GM12864 (cell line): Measurements from ENCODE around the gene RIMBP2.
A peak's percentile ranks its signal among the peaks of the same experiment; 100 is the strongest.

Experiments
- DNase-seq: peaks from one replicate; pipeline ENCODE4 v3.0.0-alpha.2; 2011; ENCODE audit warnings: low read depth
- H3K4me3 ChIP-seq: 2 replicates; pipeline ENCODE4 v1.5.1; 2011; ENCODE audit warnings: mild to moderate bottlenecking, low read depth, low read length, control low read depth
- TF ChIP-seq, protein P1 (sequence below): IDR thresholded peaks from 2 replicates; pipeline ENCODE4 v1.5.1; 2011; ENCODE audit warnings: low read depth, mild to moderate bottlenecking, moderate library complexity, low read length, control low read depth, inconsistent platforms; ENCODE audit errors: missing control alignments

RIMBP2 gene

DNA sequence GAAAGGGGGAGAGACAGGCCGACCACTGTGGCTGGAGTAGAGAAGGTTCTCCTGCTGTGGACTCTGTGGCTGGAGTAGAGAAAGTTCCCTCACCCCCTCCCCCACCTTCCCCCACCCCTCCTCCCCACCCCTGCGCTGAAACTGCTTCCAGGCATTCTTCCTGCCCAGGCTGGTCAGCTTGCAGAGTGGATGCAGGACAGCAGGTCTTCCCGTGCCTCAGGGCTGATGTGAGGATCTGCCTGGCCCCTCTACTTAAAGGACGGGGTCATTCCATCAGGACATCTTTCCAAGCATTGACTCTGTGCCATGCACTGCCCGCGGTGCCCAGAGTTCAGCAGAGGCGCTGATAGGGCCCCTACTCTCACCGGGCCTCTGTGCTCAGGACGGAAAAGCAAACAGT, 13.2 kb upstream of the RIMBP2 start:
- H3K4me3 ChIP-seq, result no peak overlapping the region
- TF ChIP-seq, protein P1, sequence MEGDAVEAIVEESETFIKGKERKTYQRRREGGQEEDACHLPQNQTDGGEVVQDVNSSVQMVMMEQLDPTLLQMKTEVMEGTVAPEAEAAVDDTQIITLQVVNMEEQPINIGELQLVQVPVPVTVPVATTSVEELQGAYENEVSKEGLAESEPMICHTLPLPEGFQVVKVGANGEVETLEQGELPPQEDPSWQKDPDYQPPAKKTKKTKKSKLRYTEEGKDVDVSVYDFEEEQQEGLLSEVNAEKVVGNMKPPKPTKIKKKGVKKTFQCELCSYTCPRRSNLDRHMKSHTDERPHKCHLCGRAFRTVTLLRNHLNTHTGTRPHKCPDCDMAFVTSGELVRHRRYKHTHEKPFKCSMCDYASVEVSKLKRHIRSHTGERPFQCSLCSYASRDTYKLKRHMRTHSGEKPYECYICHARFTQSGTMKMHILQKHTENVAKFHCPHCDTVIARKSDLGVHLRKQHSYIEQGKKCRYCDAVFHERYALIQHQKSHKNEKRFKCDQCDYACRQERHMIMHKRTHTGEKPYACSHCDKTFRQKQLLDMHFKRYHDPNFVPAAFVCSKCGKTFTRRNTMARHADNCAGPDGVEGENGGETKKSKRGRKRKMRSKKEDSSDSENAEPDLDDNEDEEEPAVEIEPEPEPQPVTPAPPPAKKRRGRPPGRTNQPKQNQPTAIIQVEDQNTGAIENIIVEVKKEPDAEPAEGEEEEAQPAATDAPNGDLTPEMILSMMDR, result no peak
- DNase-seq, result no peak

DNA sequence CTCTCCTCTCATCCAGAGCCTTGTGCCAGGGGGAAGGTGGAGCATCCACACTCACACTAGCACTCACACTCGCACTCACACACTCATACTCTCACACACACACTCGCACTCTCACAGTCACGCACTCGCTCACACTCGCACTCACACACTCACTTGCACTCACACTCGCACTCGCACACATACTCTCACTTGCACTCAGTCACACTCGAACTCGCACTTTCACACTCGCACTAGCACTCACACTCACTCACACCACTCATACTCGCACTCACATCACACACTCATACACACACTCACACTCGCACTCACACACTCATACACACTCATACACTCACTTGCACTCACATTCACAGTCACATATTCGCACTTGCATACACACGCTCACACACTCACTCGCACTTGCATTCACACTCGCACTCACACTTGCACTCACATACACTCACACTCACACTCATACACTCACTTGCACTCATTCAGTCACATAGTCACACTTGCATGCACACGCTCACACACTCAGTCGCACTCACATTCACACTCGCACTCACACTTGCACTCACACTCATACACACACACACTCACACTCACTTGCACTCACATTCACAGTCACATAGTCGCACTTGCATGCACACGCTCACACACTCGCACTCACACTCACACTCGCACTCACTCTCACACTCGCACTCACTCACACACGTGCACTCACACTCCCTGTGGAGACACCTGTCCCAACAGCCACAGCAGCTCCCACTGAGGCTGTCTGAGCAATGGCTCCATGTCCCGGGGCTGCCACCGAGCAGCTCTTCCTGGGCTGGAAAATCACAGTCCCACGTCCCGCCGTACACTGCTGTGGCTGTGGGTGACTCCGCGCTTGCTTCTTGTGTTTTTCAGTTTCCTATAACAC, 12.3 kb upstream of the RIMBP2 start:
- no peak for DNase-seq
- H3K4me3 ChIP-seq, result no peak overlapping the region
- TF ChIP-seq, protein P1, result no peak

DNA sequence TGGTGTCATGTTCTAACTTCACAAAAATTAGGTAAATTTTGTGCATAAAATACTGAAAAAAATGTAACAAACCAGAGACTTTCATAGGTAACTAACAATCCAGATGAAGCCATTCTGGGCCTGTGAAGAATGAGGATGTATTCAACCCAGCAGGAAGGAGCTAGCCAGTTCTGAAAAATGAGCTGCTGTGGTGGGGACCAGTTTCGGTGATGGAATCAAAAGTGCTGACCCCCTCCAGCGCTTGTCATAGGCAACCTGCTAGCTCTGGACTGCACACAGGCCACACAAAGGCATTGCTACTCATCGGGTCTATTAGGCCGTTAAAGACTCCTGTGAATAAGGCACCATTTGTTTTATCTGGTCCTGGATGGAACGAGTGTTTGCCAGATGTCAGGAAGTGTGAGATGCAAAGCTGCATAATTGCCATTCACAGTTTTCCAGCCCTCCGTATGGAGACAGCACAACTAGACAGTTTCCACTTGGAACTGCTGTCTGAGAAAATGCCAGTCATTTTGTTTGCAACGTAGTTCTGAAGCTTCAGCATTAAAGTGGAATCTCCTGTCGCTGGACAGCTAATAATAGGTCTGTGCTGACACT, 3.3 kb upstream of the RIMBP2 start:
- DNase-seq, result no peak
- no peak overlapping the region for H3K4me3 ChIP-seq
- TF ChIP-seq, protein P1, result no peak

DNA sequence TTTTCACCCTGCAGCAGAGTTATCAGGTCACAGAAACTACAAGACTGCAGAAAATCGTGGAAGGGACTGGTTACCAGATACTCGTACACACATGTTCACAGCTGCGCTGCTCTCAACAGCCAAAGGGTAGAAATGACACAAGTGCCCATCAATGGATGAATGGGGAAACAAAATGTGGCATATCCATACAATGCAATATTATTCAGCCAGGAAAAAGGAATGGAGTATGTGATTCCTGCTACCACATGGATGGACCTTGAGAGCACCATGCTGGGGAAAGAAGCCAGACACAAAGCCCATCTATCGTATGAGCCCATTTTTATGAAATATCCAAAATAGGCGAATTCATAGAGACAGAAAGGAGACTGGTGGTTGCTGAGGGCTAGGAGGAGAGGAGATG, 1.7 kb upstream of the RIMBP2 start:
- TF ChIP-seq, protein P1, result no peak
- H3K4me3 ChIP-seq, result no peak overlapping the region
- no peak for DNase-seq

DNA sequence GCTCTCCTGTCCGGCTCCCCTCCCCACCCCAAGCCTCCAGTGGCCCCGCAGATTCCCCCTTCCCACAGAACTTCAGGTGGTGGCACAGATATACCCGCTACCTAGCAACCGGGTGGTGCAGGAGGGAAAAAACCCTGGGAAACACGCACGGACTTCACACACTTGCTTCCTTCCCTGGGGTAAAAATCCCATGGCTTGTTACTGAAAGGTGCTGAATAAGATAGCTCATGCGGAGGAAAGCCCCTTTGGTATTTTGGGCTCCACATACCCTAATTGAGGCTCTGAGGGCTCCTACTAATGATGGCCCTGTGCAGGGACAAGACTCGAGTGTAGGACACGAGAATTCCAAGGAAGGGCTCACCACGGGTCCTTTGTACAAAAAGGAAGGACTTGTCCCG, 869 bp upstream of the RIMBP2 start:
- H3K4me3 ChIP-seq, result peak overlapping the region; percentile 43; the same call in 1 of the 2 replicates
- TF ChIP-seq, protein P1, result no peak
- no peak for DNase-seq

DNA sequence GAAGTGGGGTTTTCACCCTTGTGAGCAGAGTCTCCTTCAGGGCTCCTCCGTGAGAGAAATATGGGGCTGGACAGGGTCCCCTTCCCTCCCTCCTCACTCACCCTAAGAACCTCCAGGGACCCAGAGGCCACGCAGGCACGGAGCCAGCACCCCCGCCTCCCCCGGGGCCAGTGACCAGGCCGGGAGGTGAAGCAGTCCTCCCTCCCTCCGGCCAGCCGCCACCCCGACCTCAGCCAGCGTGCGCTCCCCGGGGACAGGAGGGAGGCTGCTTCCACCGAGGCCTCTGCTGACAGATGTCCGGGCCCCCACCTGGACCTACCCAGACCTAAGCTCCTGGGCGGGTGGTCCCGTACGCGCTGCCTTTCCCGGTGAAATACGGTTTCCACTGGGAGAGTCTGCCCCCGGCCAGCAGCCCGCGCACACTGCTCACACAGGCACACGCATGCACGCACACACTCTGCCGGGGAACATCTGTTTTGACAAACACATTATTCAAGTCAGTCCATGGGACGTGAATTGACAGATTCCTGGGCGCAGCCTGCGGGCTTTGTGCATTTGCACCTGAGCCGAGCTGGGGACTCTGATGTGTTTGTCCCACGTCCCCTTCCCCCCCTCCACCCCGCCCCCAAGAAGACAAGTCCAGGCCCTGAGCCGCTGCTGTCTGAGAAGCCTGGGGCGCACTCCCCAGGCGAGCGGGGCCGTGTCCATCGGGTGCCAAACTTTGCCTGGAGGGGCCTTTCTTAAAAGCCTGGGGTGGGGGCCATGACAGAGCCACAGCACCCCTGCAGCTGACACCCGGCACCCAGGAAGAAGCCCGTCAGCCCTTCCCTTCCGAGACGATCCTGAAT, 725 bp downstream of the RIMBP2 start:
- no peak for DNase-seq
- TF ChIP-seq, protein P1, result no peak
- peak overlapping the region; percentile 43 for H3K4me3 ChIP-seq
